HCT116 (cell line): Measurements from ENCODE around the gene ATAD1. TPM values are rescaled to one million over a fixed set of nuclear protein-coding genes. Genes with fewer than 3 reads are reported as not detected.

ENCODE experiments used
- ATAC-seq: fragments of 200-7000 bp; cut with Tn5 transposase; 2 replicates; pipeline ENCODE4 v1.9.1; 2020; ENCODE audit warnings: mild to moderate bottlenecking, moderate library complexity
- BruUV-seq: library from RNA; stranded (reverse); fragments of 400-500 nt; replicated peaks from 2 replicates; lab custom pipeline; 2021; lab: Mats Ljungman, UMichigan
- CTCF ChIA-PET: fragments of 300-600 bp; sonication (Branson Sonifier 250); formaldehyde crosslinking; loops from one replicate; lab custom pipeline; 2021; ENCODE audit warnings: antibody characterized with exemption; lab: Charles Lee
- POLR2A ChIA-PET: fragments of 300-600, 350-600 bp; sonication (Branson Sonifier 250); formaldehyde crosslinking; loops from one replicate; lab custom pipeline; 2021; ENCODE audit warnings: antibody characterized with exemption; lab: Charles Lee
- RAD21 ChIA-PET, 2 experiments: fragments of 300-600 bp; sonication (Branson Sonifier 250); formaldehyde crosslinking; loops; one replicate each; lab custom pipeline; 2023; ENCODE audit warnings: low total read pairs in 2 of 2; ENCODE audit not compliant: uncharacterized antibody in 2 of 2, unreplicated experiment in 2 of 2, low non-redundant PET in 1 of 2; lab: Charles Lee
- DNase-seq: peaks from one replicate; pipeline ENCODE4 v3.0.0-alpha.2; 2010; ENCODE audit warnings: low read depth, low spot score
- H2AFZ ChIP-seq: fragments of 200-600 bp; shearing (Covaris generic), sonication (generic); 2 replicates; pipeline ENCODE4 v1.6.1; 2017; ENCODE audit warnings: low read depth, mixed run types, mixed read lengths, antibody characterized with exemption, low read length; ENCODE audit not compliant: poor library complexity, severe bottlenecking
- H3K27ac ChIP-seq: 2 replicates; pipeline ENCODE4 v1.5.1; 2012; ENCODE audit warnings: low read depth, low read length
- H3K27me3 ChIP-seq: fragments of 200-600 bp; sonication (generic); 2 replicates; pipeline ENCODE4 v1.6.1; 2016; ENCODE audit warnings: mixed run types, low read length, mixed read lengths; ENCODE audit not compliant: insufficient read depth
- H3K36me3 ChIP-seq, 2 experiments: fragments of 200-500 bp in 1 of 2; fragments of 200-600 bp in 1 of 2; sonication (Bioruptor generic) in 1 of 2; sonication (generic) in 1 of 2; 2 replicates each; pipeline versions ENCODE4 v1.5.1 to v1.6.1; 2014 to 2016; ENCODE audit warnings: low read length in 2 of 2, inconsistent platforms in 1 of 2, mixed read lengths in 1 of 2, mixed run types in 1 of 2; ENCODE audit not compliant: insufficient read depth in 2 of 2, control insufficient read depth in 1 of 2
- H3K4me1 ChIP-seq, 2 experiments: fragments of 200-600 bp in 1 of 2; sonication (generic) in 1 of 2; 2 replicates each; pipeline versions ENCODE4 v1.5.1 to v1.6.1; 2012 to 2017; ENCODE audit warnings: low read length in 2 of 2, inconsistent platforms in 1 of 2, mild to moderate bottlenecking in 1 of 2, mixed read lengths in 1 of 2, mixed run types in 1 of 2, moderate library complexity in 1 of 2; ENCODE audit not compliant: insufficient read depth in 2 of 2, control insufficient read depth in 1 of 2
- H3K4me2 ChIP-seq: fragments of 200-600 bp; sonication (generic); 2 replicates; pipeline ENCODE4 v1.6.1; 2017; ENCODE audit warnings: mixed run types, low read length, mixed read lengths
- H3K4me3 ChIP-seq, 2 experiments: fragments of 200-600 bp in 1 of 2; sonication (generic) in 1 of 2; replicated peaks in 1 of 2; 2 replicates each; pipeline ENCODE4 v1.5.1; 2011 to 2016; ENCODE audit warnings: low read length in 2 of 2, control low read depth in 1 of 2, low read depth in 1 of 2, mild to moderate bottlenecking in 1 of 2, mixed read lengths in 1 of 2, mixed run types in 1 of 2
- H3K79me2 ChIP-seq: fragments of 200-600 bp; sonication (generic); 2 replicates; pipeline ENCODE4 v1.6.1; 2017; ENCODE audit warnings: mild to moderate bottlenecking, mixed run types, low read length, moderate library complexity, mixed read lengths; ENCODE audit not compliant: insufficient read depth
- H3K9ac ChIP-seq: fragments of 200-600 bp; sonication (generic); 2 replicates; pipeline ENCODE4 v1.6.1; 2016; ENCODE audit warnings: low read length, mixed read lengths
- H3K9me2 ChIP-seq: fragments of 200-600 bp; sonication (generic), shearing (Covaris generic); 2 replicates; pipeline ENCODE4 v1.6.1; 2017; ENCODE audit warnings: mixed run types, mild to moderate bottlenecking, moderate library complexity; ENCODE audit not compliant: insufficient read depth
- H3K9me3 ChIP-seq, 2 experiments: fragments of 200-500 bp in 1 of 2; fragments of 200-600 bp in 1 of 2; sonication (Bioruptor generic) in 1 of 2; sonication (generic) in 1 of 2; 2 replicates each; pipeline ENCODE4 v1.6.1; 2014 to 2017; ENCODE audit warnings: low read length in 2 of 2, mixed read lengths in 2 of 2, inconsistent platforms in 1 of 2, low read depth in 1 of 2, mild to moderate bottlenecking in 1 of 2, mixed run types in 1 of 2, moderate library complexity in 1 of 2; ENCODE audit not compliant: control insufficient read depth in 1 of 2, insufficient read depth in 1 of 2
- H4K20me1 ChIP-seq: fragments of 200-600 bp; sonication (generic), shearing (Covaris generic); 2 replicates; pipeline ENCODE4 v1.6.1; 2017; ENCODE audit warnings: mixed run types, mild to moderate bottlenecking, moderate library complexity; ENCODE audit not compliant: insufficient read depth
- CBX3 ChIP-seq: IDR thresholded peaks from 2 replicates; pipeline ENCODE4 v1.6.1; 2012; ENCODE audit warnings: low read depth
- CEBPB ChIP-seq: IDR thresholded peaks from 2 replicates; pipeline ENCODE4 v1.6.1; 2012; ENCODE audit warnings: low read depth
- EGR1 ChIP-seq: IDR thresholded peaks from 2 replicates; pipeline ENCODE4 v1.6.1; 2012; ENCODE audit warnings: low read depth
- ELF1 ChIP-seq: IDR thresholded peaks from 2 replicates; pipeline ENCODE4 v1.6.1; 2012; ENCODE audit warnings: low read depth, borderline replicate concordance
- EZH2 ChIP-seq: fragments of 200-600 bp; sonication (generic); IDR thresholded peaks from 2 replicates; pipeline ENCODE4 v1.6.1; 2017; ENCODE audit warnings: antibody characterized with exemption, mixed run types
- EZH2phosphoT487 ChIP-seq: fragments of 200-600 bp; IDR thresholded peaks from 2 replicates; pipeline ENCODE4 v1.6.1; 2018; ENCODE audit warnings: antibody characterized with exemption, borderline replicate concordance
- FOSL1 ChIP-seq: IDR thresholded peaks from 2 replicates; pipeline ENCODE4 v1.6.1; 2012; ENCODE audit warnings: low read depth
- JUND ChIP-seq: IDR thresholded peaks from 2 replicates; pipeline ENCODE4 v1.6.1; 2012
- POLR2A ChIP-seq: IDR thresholded peaks from 2 replicates; pipeline ENCODE4 v1.7.0; 2011; ENCODE audit warnings: borderline replicate concordance; ENCODE audit not compliant: insufficient read depth, insufficient read length; ENCODE audit errors: extremely low read depth
- POLR2AphosphoS5 ChIP-seq: IDR thresholded peaks from 2 replicates; pipeline ENCODE4 v1.6.1; 2011; ENCODE audit warnings: mild to moderate bottlenecking, low read depth, low read length, moderate library complexity
- RAD21 ChIP-seq: IDR thresholded peaks from 2 replicates; pipeline ENCODE4 v1.6.1; 2012; ENCODE audit warnings: low read depth, mild to moderate bottlenecking
- SIN3A ChIP-seq: IDR thresholded peaks from 2 replicates; pipeline ENCODE4 v1.6.1; 2012; ENCODE audit warnings: low read depth
- SP1 ChIP-seq: IDR thresholded peaks from 2 replicates; pipeline ENCODE4 v1.6.1; 2012; ENCODE audit warnings: low read depth
- ZNF274 ChIP-seq: fragments of 200-500 bp; sonication (Bioruptor generic); IDR thresholded peaks from 2 replicates; pipeline ENCODE4 v1.6.1; 2014; ENCODE audit warnings: mild to moderate bottlenecking, low read depth, low read length, inconsistent platforms
- intact Hi-C: fragments of 100-400 bp; cut with micrococcal nuclease; formaldehyde crosslinking; loops from 2 replicates; pipeline ENCODE4 v1.10.0; 2022
- total RNA-seq: library from RNA; stranded (reverse); gene quantifications from one replicate; pipeline ENCODE4 v1.2.1, GENCODE V29; 2021; ENCODE audit not compliant: unreplicated experiment
- TF ChIP-seq, protein P1 (sequence below), 3 experiments: fragments of 200-600 bp in 1 of 3; sonication (generic) in 1 of 3; IDR thresholded peaks in 2 of 3; conservative IDR thresholded peaks in 1 of 3; 2 replicates each; pipeline ENCODE4 v1.5.1; 2012 to 2017; ENCODE audit warnings: low read depth in 2 of 3, low read length in 2 of 3, antibody characterized with exemption in 1 of 3, borderline replicate concordance in 1 of 3, control low read depth in 1 of 3, mild to moderate bottlenecking in 1 of 3, mixed read lengths in 1 of 3, mixed run types in 1 of 3, moderate library complexity in 1 of 3; ENCODE audit not compliant: insufficient read depth in 1 of 3
- TF ChIP-seq, protein P2 (sequence below): IDR thresholded peaks from 2 replicates; pipeline ENCODE4 v1.6.1; 2012
- TF ChIP-seq, protein P3 (sequence below): IDR thresholded peaks from 2 replicates; pipeline ENCODE4 v1.6.1; 2011; ENCODE audit warnings: mild to moderate bottlenecking, low read length, moderate library complexity; ENCODE audit not compliant: insufficient replicate concordance; ENCODE audit errors: extremely low read depth
- TF ChIP-seq, protein P4 (sequence below): IDR thresholded peaks from 2 replicates; pipeline ENCODE4 v1.6.1; 2012; ENCODE audit warnings: low read depth
- TF ChIP-seq, protein P5 (sequence below): IDR thresholded peaks from 2 replicates; pipeline ENCODE4 v1.6.1; 2012

ATAD1 gene
- total RNA-seq, 1 experiment from 2014 or later: 66.4 TPM

DNA sequence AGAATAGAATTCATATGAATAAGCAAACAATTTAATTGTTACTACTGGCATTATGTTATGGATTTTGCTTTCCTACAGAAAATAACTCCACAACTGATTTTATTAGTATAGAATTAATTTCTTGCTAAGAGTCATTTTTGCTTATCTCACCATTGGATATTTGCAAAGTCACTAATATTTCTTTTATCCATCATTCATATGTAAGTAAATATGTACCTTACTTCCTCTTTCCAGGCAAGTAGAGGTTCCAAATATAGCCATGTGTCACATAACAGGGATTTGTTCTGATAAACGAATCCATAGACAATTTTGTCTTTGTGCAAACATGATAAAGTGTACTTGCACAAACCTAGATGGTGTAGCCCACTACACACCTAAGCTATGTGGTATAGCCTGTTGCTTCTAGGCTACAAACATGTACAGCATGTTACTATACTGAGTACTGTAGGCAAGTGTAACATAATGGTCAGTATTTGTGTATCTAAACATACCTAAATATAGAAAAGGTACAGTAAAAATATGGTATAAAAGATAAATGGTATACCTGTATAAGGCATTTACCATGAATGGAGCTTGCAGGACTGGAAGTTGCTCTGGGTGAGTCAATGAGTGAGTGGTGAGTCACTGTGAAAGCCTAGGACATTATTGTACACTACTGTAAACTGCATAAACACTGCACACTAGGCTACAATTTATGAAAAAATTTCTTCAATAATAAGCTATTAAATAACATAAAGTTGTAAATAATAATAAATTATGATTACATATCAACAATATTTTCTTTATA is 27.0 kb upstream of the ATAD1 start:
- intact Hi-C loops: loop anchor here (2.0 kb wide), 1 partner anchor 18 kb away; the partner anchor contains the start of genes KLLN and PTEN
- Histone ChIP-seq H3K27ac (peak overlapping the region; percentile 54), H3K4me2 (peak overlapping the region; percentile 69), H3K9ac (peak overlapping the region; percentile 46), H3K27me3 (no peaks in the 10 kb centered on the region), H3K4me3 (peak overlapping the region in 1 of 2 experiments; percentile 29; a peak in 2 of 4 replicates), H2AFZ (peak overlapping the region; percentile 96), H3K36me3 (no peaks in the 10 kb centered on the region), H3K9me2 (no peaks in the 10 kb centered on the region), H3K79me2 (no peaks in the 10 kb centered on the region), H3K9me3 (no peaks in the 10 kb centered on the region), H3K4me1 (peaks cover 37 to 59% of the 10 kb centered on the region in 2 experiments), H4K20me1 (no peaks in the 10 kb centered on the region)
- RAD21 ChIA-PET: no interaction called here
- CTCF ChIA-PET: interaction anchor here (1.0 to 1.4 kb wide), 3 partner anchors 12 to 544 kb away, joined by 3 to 5 read pairs (median 3); no protein-coding TSS in a partner anchor
- ATAC-seq: peak; percentile 60
- BruUV-seq: no TSS peak
- POLR2A ChIA-PET: interaction anchor here (1.5 to 2.8 kb wide), 2 partner anchors 17 to 27 kb away, joined by 6 to 16 read pairs; partner anchors contain the start of genes ATAD1 and KLLN
- DNase-seq: no peak
- TF ChIP-seq CEBPB (no peak), ZNF274 (no peak), FOSL1 (peak; percentile 91), SP1 (peak; percentile 58), ELF1 (no peak), POLR2AphosphoS5 (no peak), EGR1 (no peak), POLR2A (no peak), EZH2 (no peak), CBX3 (peak; percentile 77; the same call in 1 of the 2 replicates), JUND (peak; percentile 77), EZH2phosphoT487 (no peak), SIN3A (no peak), RAD21 (no peak)
- TF ChIP-seq, protein P1, sequence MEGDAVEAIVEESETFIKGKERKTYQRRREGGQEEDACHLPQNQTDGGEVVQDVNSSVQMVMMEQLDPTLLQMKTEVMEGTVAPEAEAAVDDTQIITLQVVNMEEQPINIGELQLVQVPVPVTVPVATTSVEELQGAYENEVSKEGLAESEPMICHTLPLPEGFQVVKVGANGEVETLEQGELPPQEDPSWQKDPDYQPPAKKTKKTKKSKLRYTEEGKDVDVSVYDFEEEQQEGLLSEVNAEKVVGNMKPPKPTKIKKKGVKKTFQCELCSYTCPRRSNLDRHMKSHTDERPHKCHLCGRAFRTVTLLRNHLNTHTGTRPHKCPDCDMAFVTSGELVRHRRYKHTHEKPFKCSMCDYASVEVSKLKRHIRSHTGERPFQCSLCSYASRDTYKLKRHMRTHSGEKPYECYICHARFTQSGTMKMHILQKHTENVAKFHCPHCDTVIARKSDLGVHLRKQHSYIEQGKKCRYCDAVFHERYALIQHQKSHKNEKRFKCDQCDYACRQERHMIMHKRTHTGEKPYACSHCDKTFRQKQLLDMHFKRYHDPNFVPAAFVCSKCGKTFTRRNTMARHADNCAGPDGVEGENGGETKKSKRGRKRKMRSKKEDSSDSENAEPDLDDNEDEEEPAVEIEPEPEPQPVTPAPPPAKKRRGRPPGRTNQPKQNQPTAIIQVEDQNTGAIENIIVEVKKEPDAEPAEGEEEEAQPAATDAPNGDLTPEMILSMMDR (IDR thresholded peaks at IDR 0.05 in 2 of 3, conservative IDR thresholded peaks at IDR 0.05 in 1 of 3; ENCODE audit: borderline replicate concordance in 1 of 3, insufficient read depth in 1 of 3, low read depth in 2 of 3, low read length in 2 of 3): no peak
- TF ChIP-seq, protein P2, sequence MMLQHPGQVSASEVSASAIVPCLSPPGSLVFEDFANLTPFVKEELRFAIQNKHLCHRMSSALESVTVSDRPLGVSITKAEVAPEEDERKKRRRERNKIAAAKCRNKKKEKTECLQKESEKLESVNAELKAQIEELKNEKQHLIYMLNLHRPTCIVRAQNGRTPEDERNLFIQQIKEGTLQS: no peak
- TF ChIP-seq, protein P3, sequence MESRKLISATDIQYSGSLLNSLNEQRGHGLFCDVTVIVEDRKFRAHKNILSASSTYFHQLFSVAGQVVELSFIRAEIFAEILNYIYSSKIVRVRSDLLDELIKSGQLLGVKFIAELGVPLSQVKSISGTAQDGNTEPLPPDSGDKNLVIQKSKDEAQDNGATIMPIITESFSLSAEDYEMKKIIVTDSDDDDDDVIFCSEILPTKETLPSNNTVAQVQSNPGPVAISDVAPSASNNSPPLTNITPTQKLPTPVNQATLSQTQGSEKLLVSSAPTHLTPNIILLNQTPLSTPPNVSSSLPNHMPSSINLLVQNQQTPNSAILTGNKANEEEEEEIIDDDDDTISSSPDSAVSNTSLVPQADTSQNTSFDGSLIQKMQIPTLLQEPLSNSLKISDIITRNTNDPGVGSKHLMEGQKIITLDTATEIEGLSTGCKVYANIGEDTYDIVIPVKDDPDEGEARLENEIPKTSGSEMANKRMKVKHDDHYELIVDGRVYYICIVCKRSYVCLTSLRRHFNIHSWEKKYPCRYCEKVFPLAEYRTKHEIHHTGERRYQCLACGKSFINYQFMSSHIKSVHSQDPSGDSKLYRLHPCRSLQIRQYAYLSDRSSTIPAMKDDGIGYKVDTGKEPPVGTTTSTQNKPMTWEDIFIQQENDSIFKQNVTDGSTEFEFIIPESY: no peak
- TF ChIP-seq, protein P4, sequence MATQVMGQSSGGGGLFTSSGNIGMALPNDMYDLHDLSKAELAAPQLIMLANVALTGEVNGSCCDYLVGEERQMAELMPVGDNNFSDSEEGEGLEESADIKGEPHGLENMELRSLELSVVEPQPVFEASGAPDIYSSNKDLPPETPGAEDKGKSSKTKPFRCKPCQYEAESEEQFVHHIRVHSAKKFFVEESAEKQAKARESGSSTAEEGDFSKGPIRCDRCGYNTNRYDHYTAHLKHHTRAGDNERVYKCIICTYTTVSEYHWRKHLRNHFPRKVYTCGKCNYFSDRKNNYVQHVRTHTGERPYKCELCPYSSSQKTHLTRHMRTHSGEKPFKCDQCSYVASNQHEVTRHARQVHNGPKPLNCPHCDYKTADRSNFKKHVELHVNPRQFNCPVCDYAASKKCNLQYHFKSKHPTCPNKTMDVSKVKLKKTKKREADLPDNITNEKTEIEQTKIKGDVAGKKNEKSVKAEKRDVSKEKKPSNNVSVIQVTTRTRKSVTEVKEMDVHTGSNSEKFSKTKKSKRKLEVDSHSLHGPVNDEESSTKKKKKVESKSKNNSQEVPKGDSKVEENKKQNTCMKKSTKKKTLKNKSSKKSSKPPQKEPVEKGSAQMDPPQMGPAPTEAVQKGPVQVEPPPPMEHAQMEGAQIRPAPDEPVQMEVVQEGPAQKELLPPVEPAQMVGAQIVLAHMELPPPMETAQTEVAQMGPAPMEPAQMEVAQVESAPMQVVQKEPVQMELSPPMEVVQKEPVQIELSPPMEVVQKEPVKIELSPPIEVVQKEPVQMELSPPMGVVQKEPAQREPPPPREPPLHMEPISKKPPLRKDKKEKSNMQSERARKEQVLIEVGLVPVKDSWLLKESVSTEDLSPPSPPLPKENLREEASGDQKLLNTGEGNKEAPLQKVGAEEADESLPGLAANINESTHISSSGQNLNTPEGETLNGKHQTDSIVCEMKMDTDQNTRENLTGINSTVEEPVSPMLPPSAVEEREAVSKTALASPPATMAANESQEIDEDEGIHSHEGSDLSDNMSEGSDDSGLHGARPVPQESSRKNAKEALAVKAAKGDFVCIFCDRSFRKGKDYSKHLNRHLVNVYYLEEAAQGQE: no peak
- TF ChIP-seq, protein P5, sequence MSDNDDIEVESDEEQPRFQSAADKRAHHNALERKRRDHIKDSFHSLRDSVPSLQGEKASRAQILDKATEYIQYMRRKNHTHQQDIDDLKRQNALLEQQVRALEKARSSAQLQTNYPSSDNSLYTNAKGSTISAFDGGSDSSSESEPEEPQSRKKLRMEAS: no peak; the same call in 1 of the 2 replicates
